Measurements from ENCODE around the gene PAK6. TPM values are rescaled to one million over a fixed set of nuclear protein-coding genes. Genes with fewer than 3 reads are reported as not detected.

PAK6 gene
- polyA plus RNA-seq, 1 donor (not counting 4 experiments of a cell fraction or from before 2014, with no cell fraction given): 11.5 TPM

- Histone ChIP-seq H4K20me1 (ENCODE audit: control insufficient read depth, extremely low read depth, insufficient read depth, low read length) (no peaks in the 10 kb centered on the region), H3K36me3 (ENCODE audit: control insufficient read depth in 2 of 2, extremely low read depth in 1 of 2, insufficient read depth in 2 of 2, low read length in 2 of 2) (no peaks in the 10 kb centered on the region), H3K9ac (ENCODE audit: control insufficient read depth, extremely low read depth, insufficient read depth, low read length) (no peak overlapping the region), H3K9me1 (ENCODE audit: control insufficient read depth, extremely low read depth, insufficient read depth, low read length) (no peaks in the 10 kb centered on the region), H3K4me3 (ENCODE audit: control insufficient read depth in 2 of 3, extremely low read depth in 1 of 3, insufficient read depth in 2 of 3, low read depth in 1 of 3, low read length in 3 of 3) (no peak overlapping the region), H3K4me2 (ENCODE audit: control insufficient read depth, extremely low read depth, insufficient read depth, low read depth, low read length) (no peak overlapping the region), H2AFZ (ENCODE audit: control insufficient read depth, low read length) (no peak overlapping the region), H3K27ac (ENCODE audit: control insufficient read depth, insufficient read depth, low read length) (no peak overlapping the region), H3K79me2 (ENCODE audit: control insufficient read depth, insufficient read depth, low read length) (no peaks in the 10 kb centered on the region), H3K4me1 (ENCODE audit: control insufficient read depth, extremely low read depth, insufficient read depth, low read length) (no peaks in the 10 kb centered on the region), H3K27me3 (ENCODE audit: control insufficient read depth, extremely low read depth, insufficient read depth, low read length) (peaks cover 48% of the 10 kb centered on the region), H3K9me3 (ENCODE audit: control insufficient read depth, low read depth, low read length) (no peaks in the 10 kb centered on the region)
- dilution Hi-C loops (cut with MboI; ENCODE audit: extremely low pct_ligation_motif_present, low sequenced_read_pairs): no loop called here
- no peak for DNase-seq (ENCODE audit: low read depth, low spot score)
- TF ChIP-seq CTCF (optimal IDR thresholded peaks at IDR 0.05 in 1 of 3, IDR thresholded peaks at IDR 0.05 in 1 of 3, conservative IDR thresholded peaks at IDR 0.05 in 1 of 3; ENCODE audit: extremely low read depth in 1 of 3, insufficient read depth in 2 of 3, low read length in 3 of 3): no peak
- TF ChIP-seq EZH2 (IDR thresholded peaks at IDR 0.05; ENCODE audit: low read length): no peak
- no peak for FAIRE-seq
Measured at GRCh38 chr15:40292246-40292645, 53.4 kb downstream of the PAK6 start.

DNA sequence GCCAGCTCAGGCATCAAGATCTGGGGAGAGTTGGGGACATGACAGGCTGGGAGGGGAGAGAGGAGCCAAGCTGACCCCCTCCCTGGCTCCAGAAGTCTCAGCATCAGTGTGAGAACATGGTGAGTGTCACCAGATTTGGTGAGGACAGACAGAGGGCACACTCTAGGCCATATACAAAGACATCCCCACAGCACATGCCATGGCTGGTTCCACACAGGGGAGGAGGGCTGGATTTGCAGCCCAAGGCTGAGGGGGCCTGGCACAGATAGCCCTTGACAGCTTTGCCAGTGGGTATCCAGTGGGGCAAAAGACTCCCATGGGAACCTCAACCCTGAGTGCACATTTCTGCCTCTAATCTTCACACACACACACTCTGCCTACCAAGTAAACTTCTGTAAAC, 54.1 kb downstream of the PAK6 start:
- no peak overlapping the region for H2AFZ ChIP-seq (ENCODE audit: control insufficient read depth, low read length)
- no peaks in the 10 kb centered on the region for H3K4me1 ChIP-seq (ENCODE audit: control insufficient read depth, extremely low read depth, insufficient read depth, low read length)
- no peaks in the 10 kb centered on the region for H3K36me3 ChIP-seq (ENCODE audit: control insufficient read depth in 2 of 2, extremely low read depth in 1 of 2, insufficient read depth in 2 of 2, low read length in 2 of 2)
- H3K79me2 ChIP-seq (ENCODE audit: control insufficient read depth, insufficient read depth, low read length): no peaks in the 10 kb centered on the region
- FAIRE-seq: no peak
- no peaks in the 10 kb centered on the region for H3K9me1 ChIP-seq (ENCODE audit: control insufficient read depth, extremely low read depth, insufficient read depth, low read length)
- dilution Hi-C loops (cut with MboI; ENCODE audit: extremely low pct_ligation_motif_present, low sequenced_read_pairs): no loop called here
- H4K20me1 ChIP-seq (ENCODE audit: control insufficient read depth, extremely low read depth, insufficient read depth, low read length): no peaks in the 10 kb centered on the region
- no peak overlapping the region for H3K9ac ChIP-seq (ENCODE audit: control insufficient read depth, extremely low read depth, insufficient read depth, low read length)
- H3K27ac ChIP-seq (ENCODE audit: control insufficient read depth, insufficient read depth, low read length): no peak overlapping the region
- TF ChIP-seq EZH2 (IDR thresholded peaks at IDR 0.05; ENCODE audit: low read length): no peak
- TF ChIP-seq CTCF (optimal IDR thresholded peaks at IDR 0.05 in 1 of 3, IDR thresholded peaks at IDR 0.05 in 1 of 3, conservative IDR thresholded peaks at IDR 0.05 in 1 of 3; ENCODE audit: extremely low read depth in 1 of 3, insufficient read depth in 2 of 3, low read length in 3 of 3): no peak
- no peak overlapping the region for H3K4me3 ChIP-seq (ENCODE audit: control insufficient read depth in 2 of 3, extremely low read depth in 1 of 3, insufficient read depth in 2 of 3, low read depth in 1 of 3, low read length in 3 of 3)
- no peak for DNase-seq (ENCODE audit: low read depth, low spot score)
- no peaks in the 10 kb centered on the region for H3K9me3 ChIP-seq (ENCODE audit: control insufficient read depth, low read depth, low read length)
- no peak overlapping the region for H3K4me2 ChIP-seq (ENCODE audit: control insufficient read depth, extremely low read depth, insufficient read depth, low read depth, low read length)
- peaks cover 51% of the 10 kb centered on the region for H3K27me3 ChIP-seq (ENCODE audit: control insufficient read depth, extremely low read depth, insufficient read depth, low read length)

Data from keratinocyte (primary cell).